Heart right ventricle (tissue), 16 donors: Measurements from ENCODE around the gene SOS2. TPM values are rescaled to one million over a fixed set of nuclear protein-coding genes. Genes with fewer than 3 reads are reported as not detected.

ENCODE experiments used
- ATAC-seq, 8 donors: fragments of 200-7000 bp; cut with Tn5 transposase; one replicate each; pipeline ENCODE4 v1.9.1; 2020; ENCODE audit warnings: mild to moderate bottlenecking in 8 of 8, moderate library complexity in 8 of 8, moderate number of reproducible peaks in 1 of 8
- DNase-seq, 2 donors: peaks; one replicate each; pipeline ENCODE4 v3.0.0-alpha.2; 2020
- H3K27ac ChIP-seq, 10 donors: fragments of 200-600 bp; sonication (generic) in 2 of 10; one replicate each; pipeline versions ENCODE4 v1.5.0 to v1.8.0; 2020 to 2022; ENCODE audit warnings: mild to moderate bottlenecking in 3 of 10
- H3K27me3 ChIP-seq, 7 donors: fragments of 200-600 bp; one replicate each; pipeline ENCODE4 v1.8.0; 2021 to 2022; ENCODE audit warnings: mild to moderate bottlenecking in 2 of 7
- H3K36me3 ChIP-seq, 9 donors: fragments of 200-600 bp; sonication (generic) in 1 of 9; one replicate each; pipeline versions ENCODE4 v1.5.0 to v1.8.0; 2020 to 2022; ENCODE audit warnings: mild to moderate bottlenecking in 2 of 9
- H3K4me1 ChIP-seq, 9 donors: fragments of 200-600 bp; sonication (generic) in 1 of 9; one replicate each; pipeline versions ENCODE4 v1.5.0 to v1.8.0; 2020 to 2022; ENCODE audit warnings: mild to moderate bottlenecking in 4 of 9
- H3K4me3 ChIP-seq, 10 donors: fragments of 200-600 bp; sonication (generic) in 2 of 10; one replicate each; pipeline versions ENCODE4 v1.5.0 to v1.8.0; 2020 to 2022; ENCODE audit warnings: mild to moderate bottlenecking in 7 of 10, moderate library complexity in 2 of 10
- H3K9me3 ChIP-seq, 11 donors: fragments of 200-600 bp in 10 of 11; sonication (generic) in 2 of 11; one replicate each; pipeline versions ENCODE4 v1.5.0 to v1.8.0; 2013 to 2022; ENCODE audit warnings: mild to moderate bottlenecking in 2 of 11, control low read depth in 1 of 11, moderate library complexity in 1 of 11
- WGBS, 2 donors: extraction: QIAGEN DNeasy Blood & Tissue Kit; methylation state at CpG; one replicate each; pipeline ENCODE4 v1.1.7; 2013; ENCODE audit warnings: inconsistent platforms in 1 of 2; 5-methylcytosine and 5-hydroxymethylcytosine counted together
- intact Hi-C, 10 donors: fragments of 100-400 bp; cut with DNase I; formaldehyde crosslinking; loops; one replicate each; pipeline versions ENCODE4 v1.11.1 to v1.14.2; 2022
- polyA plus RNA-seq, 2 donors: library from polyadenylated mRNA; stranded (reverse); fragments of 200-250 nt; gene quantifications; one replicate each; pipeline ENCODE4 v1.2.3, GENCODE V29; 2013
- total RNA-seq, 10 donors: library from RNA; stranded (reverse); fragmentation: NEBNext Ultra II Directional in 3 of 10; extraction: Animal tissue kit (Norgen Biotek cat#: 25700) in 3 of 10; gene quantifications; one replicate each; pipeline versions ENCODE4 v1.2.1 to v1.2.4, GENCODE V29; 2021 to 2023
- TF ChIP-seq, protein P1 (sequence below), 9 donors: fragments of 200-600 bp; sonication (generic) in 2 of 9; IDR thresholded peaks; one replicate each; pipeline versions ENCODE4 v1.5.0 to v1.8.0; 2021 to 2022; ENCODE audit warnings: antibody characterized with exemption in 9 of 9, mild to moderate bottlenecking in 5 of 9, moderate library complexity in 1 of 9
- donor health status: Arrhythmogenic right ventricular cardiomyopathy.
- donor health status: ischemic (EF 13 %, LVEDD 7.1; RV severe dilation, severe dysfunction).
- donor health status: healthy with polysubstance abuse.
- donor health status: DM: no; HTN: yes; CAD: no.
- donor health status: DM: no; HTN: no; CAD: no.
- donor health status: ischemic (EF 25% LVEDD 6.9; RV normal size, moderate dysfunction).
- donor health status: ischemic (EF 25% LVEDD 5.7; RV mildly dilated, moderate dysfunction).
- donor health status: healthy.
- donor health status: DM: yes; HTN: yes; CAD: no.
- donor health status: Ischemic cardiomyopathy.
- donor health status: ischemic (EF 35%, LVEDD 5.7; RV mildly dilated, moderate dysfunction).
- donor health status: nonischemic (EF 11% LVEDD 7.7; RV severe dilation, severe dysfunction).
- donor health status: DM: yes; HTN: yes; CAD: no.
- donor health status: PGD.
- donor health status: ischemic (EF 29% LVEDD 5.4; RV normal size, mild dysfunction).
- donor health status: nonischemic (EF 23%, LVEDD 6.1; RV moderate dilation, normal function).

SOS2 gene
- total and polyA plus RNA-seq, 12 donors = 10.1 to 40.0 (median 32.3) TPM

DNA sequence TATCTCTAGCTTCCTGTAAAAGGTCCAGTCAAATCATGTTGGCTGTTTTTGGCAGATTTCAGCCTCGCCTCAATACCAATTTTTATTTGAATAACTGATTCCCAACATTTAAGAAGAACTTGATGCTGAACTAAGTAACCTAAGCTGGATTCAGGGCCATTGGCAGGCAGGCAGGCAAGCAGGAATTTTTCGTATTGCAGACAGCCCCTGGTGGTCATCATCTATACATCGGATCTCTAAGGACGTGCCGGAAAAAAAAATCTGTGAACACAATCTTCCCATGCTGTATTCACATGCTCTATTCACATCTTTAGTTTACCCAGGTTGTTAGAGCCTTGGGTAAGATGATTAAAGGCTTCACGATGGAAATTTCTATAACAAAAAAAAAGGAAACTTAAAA lies 122.0 kb downstream of the SOS2 start:
- ATAC-seq (no peak), DNase-seq (no peak)
- TF ChIP-seq, protein P1, sequence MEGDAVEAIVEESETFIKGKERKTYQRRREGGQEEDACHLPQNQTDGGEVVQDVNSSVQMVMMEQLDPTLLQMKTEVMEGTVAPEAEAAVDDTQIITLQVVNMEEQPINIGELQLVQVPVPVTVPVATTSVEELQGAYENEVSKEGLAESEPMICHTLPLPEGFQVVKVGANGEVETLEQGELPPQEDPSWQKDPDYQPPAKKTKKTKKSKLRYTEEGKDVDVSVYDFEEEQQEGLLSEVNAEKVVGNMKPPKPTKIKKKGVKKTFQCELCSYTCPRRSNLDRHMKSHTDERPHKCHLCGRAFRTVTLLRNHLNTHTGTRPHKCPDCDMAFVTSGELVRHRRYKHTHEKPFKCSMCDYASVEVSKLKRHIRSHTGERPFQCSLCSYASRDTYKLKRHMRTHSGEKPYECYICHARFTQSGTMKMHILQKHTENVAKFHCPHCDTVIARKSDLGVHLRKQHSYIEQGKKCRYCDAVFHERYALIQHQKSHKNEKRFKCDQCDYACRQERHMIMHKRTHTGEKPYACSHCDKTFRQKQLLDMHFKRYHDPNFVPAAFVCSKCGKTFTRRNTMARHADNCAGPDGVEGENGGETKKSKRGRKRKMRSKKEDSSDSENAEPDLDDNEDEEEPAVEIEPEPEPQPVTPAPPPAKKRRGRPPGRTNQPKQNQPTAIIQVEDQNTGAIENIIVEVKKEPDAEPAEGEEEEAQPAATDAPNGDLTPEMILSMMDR (IDR thresholded peaks at IDR 0.05) = no peak
- Histone ChIP-seq H3K36me3 (peaks cover 0 to 77% (median 59%) of the 10 kb centered on the region in 9 donors), H3K4me3 (no peak overlapping the region), H3K27me3 (no peaks in the 10 kb centered on the region), H3K9me3 (no peaks in the 10 kb centered on the region), H3K27ac (no peak overlapping the region), H3K4me1 (peaks cover 0 to 9% (median 0%) of the 10 kb centered on the region in 9 donors)
- intact Hi-C loops = loop anchor here in 7 of 10 donors (5.0 to 10.0 kb wide), 7 partner anchors 105 to 247 kb away; partner anchors contain the start of gene ARF6 (in 3 of the 7)
- 68 to 73% methylated on average over 6 of the region's 6 CpGs for WGBS, 2 donors

DNA sequence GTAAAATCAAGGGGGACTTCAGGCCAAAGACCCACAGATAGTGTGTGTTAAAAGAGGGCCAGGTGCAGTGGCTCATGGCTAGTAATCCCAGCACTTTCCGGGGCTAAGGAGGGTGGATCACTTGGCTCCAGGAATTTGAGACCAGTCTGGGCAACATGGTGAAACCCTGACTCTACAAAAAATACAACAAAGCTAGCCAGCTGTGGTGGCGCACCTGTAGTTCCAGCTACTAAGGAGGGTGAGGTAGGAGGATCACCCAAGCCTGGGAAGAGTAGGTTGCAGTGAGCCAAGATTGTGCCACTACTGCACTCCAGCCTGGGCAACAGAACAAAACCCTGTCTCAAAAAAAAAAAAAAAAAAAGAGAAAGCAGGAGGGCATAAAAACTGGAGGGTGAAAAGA lies 123.5 kb downstream of the SOS2 start:
- ATAC-seq (no peak), DNase-seq (no peak)
- Histone ChIP-seq H3K36me3 (peaks cover 0 to 73% (median 50%) of the 10 kb centered on the region in 9 donors), H3K9me3 (no peaks in the 10 kb centered on the region), H3K27ac (no peak overlapping the region), H3K27me3 (no peaks in the 10 kb centered on the region), H3K4me1 (peaks cover 0 to 6% (median 0%) of the 10 kb centered on the region in 9 donors), H3K4me3 (no peak overlapping the region)
- TF ChIP-seq, protein P1 (IDR thresholded peaks at IDR 0.05) = no peak
- intact Hi-C loops = loop anchor here in 7 of 10 donors (5.0 to 10.0 kb wide), 7 partner anchors 103 to 246 kb away; partner anchors contain the start of gene ARF6 (in 3 of the 7)
- WGBS, 2 donors = 87 to 89% methylated on average over 2 of the region's 2 CpGs

DNA sequence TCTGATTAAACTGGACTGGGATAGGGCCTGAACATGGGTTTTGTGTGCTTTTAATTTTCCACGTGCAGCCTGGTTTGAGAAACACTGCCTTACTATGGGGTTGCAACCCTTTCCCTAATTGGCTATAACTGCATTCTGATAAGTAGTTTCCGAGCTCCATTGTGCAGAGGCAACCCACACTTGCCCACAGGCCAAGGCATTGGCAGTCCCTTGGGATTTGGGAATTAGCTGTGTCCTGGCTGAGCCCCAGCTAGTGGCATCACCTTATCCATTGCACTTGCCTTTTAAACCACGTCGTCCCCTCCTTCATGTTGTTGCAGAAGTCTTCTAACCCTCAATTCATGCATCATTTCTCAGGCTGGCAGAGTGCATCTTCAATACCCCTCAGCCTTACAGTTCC lies 125.2 kb downstream of the SOS2 start:
- H3K27me3 ChIP-seq = no peaks in the 10 kb centered on the region
- intact Hi-C loops = loop anchor here in 7 of 10 donors (5.0 to 10.0 kb wide), 7 partner anchors 101 to 244 kb away; partner anchors contain the start of gene ARF6 (in 3 of the 7)
- H3K4me3 ChIP-seq = no peak overlapping the region
- DNase-seq (no peak), ATAC-seq (peak in 3 of 8 donors; percentile 17 to 20 (median 18))
- peaks cover 0 to 6% (median 0%) of the 10 kb centered on the region in 9 donors for H3K4me1 ChIP-seq
- no peaks in the 10 kb centered on the region for H3K9me3 ChIP-seq
- H3K36me3 ChIP-seq = peaks cover 0 to 58% (median 34%) of the 10 kb centered on the region in 9 donors
- TF ChIP-seq, protein P1 (IDR thresholded peaks at IDR 0.05) = no peak
- 72 to 77% methylated on average over 4 of the region's 4 CpGs for whole genome bisulfite sequencing, 2 donors
- no peak overlapping the region for H3K27ac ChIP-seq

DNA sequence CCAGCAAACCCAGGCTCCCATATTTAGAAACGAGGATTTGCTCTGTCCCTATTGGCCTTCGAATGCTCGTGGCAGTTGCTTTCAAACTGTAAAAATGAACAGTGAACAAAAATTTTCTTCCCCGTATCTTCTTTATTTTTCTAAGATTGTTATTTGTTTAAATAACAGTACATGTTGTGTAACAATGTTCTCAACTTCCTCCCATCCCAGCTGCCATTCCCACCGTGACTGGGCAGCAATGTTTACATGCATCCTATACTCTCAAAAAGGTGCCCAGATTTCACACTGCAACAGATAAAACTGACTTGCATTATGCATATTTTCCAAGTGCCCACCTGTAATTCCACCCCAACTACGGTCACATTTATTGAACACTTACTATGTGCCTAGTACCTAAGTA lies 127.8 kb downstream of the SOS2 start:
- WGBS, 2 donors = 91 to 92% methylated on average over 6 of the region's 6 CpGs
- Histone ChIP-seq H3K27me3 (no peaks in the 10 kb centered on the region), H3K4me3 (no peak overlapping the region), H3K27ac (peak overlapping the region in 1 of 10 donors; percentile 33), H3K4me1 (peaks cover 0 to 6% (median 0%) of the 10 kb centered on the region in 9 donors), H3K9me3 (no peaks in the 10 kb centered on the region), H3K36me3 (peaks cover 0 to 33% (median 9%) of the 10 kb centered on the region in 9 donors)
- TF ChIP-seq, protein P1 (IDR thresholded peaks at IDR 0.05) = no peak
- intact Hi-C loops = loop anchor here in 6 of 10 donors (5.0 to 10.0 kb wide), 6 partner anchors 99 to 239 kb away; no protein-coding TSS in a partner anchor
- DNase-seq (no peak), ATAC-seq (no peak)
